Liver (tissue), 9 donors: ENCODE data around the gene TMEM218. TPM values are rescaled to one million over a fixed set of nuclear protein-coding genes. Genes with fewer than 3 reads are reported as not detected.

Source experiments
- DNase-seq: peaks from one replicate; pipeline ENCODE4 v3.0.0-alpha.2; 2017; ENCODE audit warnings: low spot score
- H3K27ac ChIP-seq, 2 donors: one replicate each; pipeline ENCODE4 v1.7.0; 2013; ENCODE audit warnings: inconsistent platforms in 2 of 2, low read length in 2 of 2, control low read depth in 1 of 2, low read depth in 1 of 2, mild to moderate bottlenecking in 1 of 2
- H3K27me3 ChIP-seq, 4 donors: one replicate each; pipeline versions ENCODE4 v1.6.1 to v1.7.0; 2013; ENCODE audit warnings: low read length in 3 of 4, inconsistent platforms in 1 of 4, mild to moderate bottlenecking in 1 of 4, moderate library complexity in 1 of 4; ENCODE audit not compliant: control insufficient read depth in 4 of 4, insufficient read depth in 4 of 4
- H3K36me3 ChIP-seq, 4 donors: one replicate each; pipeline versions ENCODE4 v1.6.1 to v1.7.0; 2013; ENCODE audit warnings: low read length in 3 of 4, mild to moderate bottlenecking in 3 of 4, low read depth in 1 of 4, moderate library complexity in 1 of 4; ENCODE audit not compliant: control insufficient read depth in 4 of 4, insufficient read depth in 3 of 4
- H3K4me1 ChIP-seq, 4 donors: one replicate each; pipeline versions ENCODE4 v1.6.1 to v1.7.0; 2013; ENCODE audit warnings: low read length in 3 of 4, mild to moderate bottlenecking in 3 of 4, moderate library complexity in 1 of 4; ENCODE audit not compliant: control insufficient read depth in 4 of 4, insufficient read depth in 4 of 4
- H3K4me3 ChIP-seq, 3 donors: one replicate each; pipeline versions ENCODE4 v1.6.1 to v1.7.0; 2013; ENCODE audit warnings: low read length in 3 of 3, control low read depth in 1 of 3, low read depth in 1 of 3, mild to moderate bottlenecking in 1 of 3
- H3K9ac ChIP-seq, 2 donors: one replicate each; pipeline ENCODE4 v1.7.0; 2013; ENCODE audit warnings: low read length in 2 of 2, mild to moderate bottlenecking in 2 of 2, moderate library complexity in 2 of 2, control low read depth in 1 of 2, low read depth in 1 of 2
- H3K9me3 ChIP-seq, 4 donors: one replicate each; pipeline versions ENCODE4 v1.6.1 to v1.7.0; 2013; ENCODE audit warnings: low read length in 3 of 4; ENCODE audit not compliant: control insufficient read depth in 4 of 4
- ATF3 ChIP-seq: IDR thresholded peaks from 2 replicates; pipeline ENCODE4 v1.6.1; 2016; ENCODE audit warnings: antibody characterized with exemption
- CTCF ChIP-seq: fragments of 150-350 bp; IDR thresholded peaks from 2 replicates; pipeline ENCODE4 v1.5.1; 2017; ENCODE audit warnings: improper control_type of control experiment, low read depth, low read length; ENCODE audit not compliant: missing input control
- EGR1 ChIP-seq, 2 donors: IDR thresholded peaks; 2 replicates each; pipeline ENCODE4 v1.6.1; 2016 to 2018; ENCODE audit warnings: antibody characterized with exemption in 2 of 2, low read depth in 2 of 2
- FOXA1 ChIP-seq: IDR thresholded peaks from 2 replicates; pipeline ENCODE4 v1.6.1; 2016; ENCODE audit warnings: antibody characterized with exemption
- FOXA2 ChIP-seq: IDR thresholded peaks from 2 replicates; pipeline ENCODE4 v1.6.1; 2016; ENCODE audit warnings: antibody characterized with exemption
- GABPA ChIP-seq, 2 donors: IDR thresholded peaks in 1 of 2; conservative IDR thresholded peaks in 1 of 2; 2 replicates each; pipeline ENCODE4 v1.6.1; 2016; ENCODE audit warnings: antibody characterized with exemption in 2 of 2, mild to moderate bottlenecking in 1 of 2, moderate library complexity in 1 of 2
- HNF4A ChIP-seq, 2 donors: conservative IDR thresholded peaks; 2 replicates each; pipeline ENCODE4 v1.6.1; 2016; ENCODE audit warnings: antibody characterized with exemption in 2 of 2, mild to moderate bottlenecking in 2 of 2
- HNF4G ChIP-seq: IDR thresholded peaks from 2 replicates; pipeline ENCODE4 v1.6.1; 2016; ENCODE audit warnings: antibody characterized with exemption
- JUND ChIP-seq, 2 donors: IDR thresholded peaks; 2 replicates each; pipeline ENCODE4 v1.6.1; 2016; ENCODE audit warnings: antibody characterized with exemption in 2 of 2
- MAX ChIP-seq: IDR thresholded peaks from 2 replicates; pipeline ENCODE4 v1.6.1; 2016; ENCODE audit warnings: antibody characterized with exemption
- NR2F2 ChIP-seq: IDR thresholded peaks from 2 replicates; pipeline ENCODE4 v1.6.1; 2016; ENCODE audit warnings: antibody characterized with exemption
- RAD21 ChIP-seq, 2 donors: IDR thresholded peaks; 2 replicates each; pipeline ENCODE4 v1.6.1; 2016; ENCODE audit warnings: antibody characterized with exemption in 2 of 2, mild to moderate bottlenecking in 2 of 2
- REST ChIP-seq: IDR thresholded peaks from 2 replicates; pipeline ENCODE4 v1.6.1; 2016; ENCODE audit warnings: antibody characterized with exemption, mild to moderate bottlenecking
- SP1 ChIP-seq: IDR thresholded peaks from 2 replicates; pipeline ENCODE4 v1.6.1; 2018; ENCODE audit warnings: antibody characterized with exemption, mild to moderate bottlenecking
- TAF1 ChIP-seq: conservative IDR thresholded peaks from 2 replicates; pipeline ENCODE4 v1.6.1; 2016; ENCODE audit warnings: antibody characterized with exemption, mild to moderate bottlenecking
- YY1 ChIP-seq: IDR thresholded peaks from 2 replicates; pipeline ENCODE4 v1.6.1; 2016; ENCODE audit warnings: antibody characterized with exemption, mild to moderate bottlenecking
- ZBTB33 ChIP-seq: IDR thresholded peaks from 2 replicates; pipeline ENCODE4 v1.6.1; 2016; ENCODE audit warnings: antibody characterized with exemption
- WGBS: extraction: QIAGEN DNeasy Blood & Tissue Kit; methylation state at CpG from one replicate; pipeline ENCODE4 v1.1.7; 2013; 5-methylcytosine and 5-hydroxymethylcytosine counted together
- polyA plus RNA-seq, 2 donors: library from polyadenylated mRNA; stranded (reverse) in 1 of 2; unstranded in 1 of 2; fragments of 200-250 nt in 1 of 2; fragments of >200 nt in 1 of 2; fragmentation: Nextera tagmentation in 1 of 2; extraction: Ambion mirVana in 1 of 2; gene quantifications; one replicate each; pipeline versions ENCODE4 v1.2.1 to v1.2.3, GENCODE V29; 2013 to 2015
- total RNA-seq, 2 donors: library from RNA; depleted of rRNA; stranded (reverse); fragments of >200 nt; gene quantifications; one replicate each; pipeline ENCODE4 v1.2.3, GENCODE V29; 2014
- donor health status: healthy.
- donor health status: healthy.
- donor health status: healthy.
- donor health status: healthy.
- donor health status: healthy.

The TMEM218 gene
- total and polyA plus RNA-seq, 4 donors, result 11.1 to 16.4 (median 14.1) TPM

GRCh38 chr11:125085301-125086081 lies 25.9 kb downstream of the TMEM218 start:
- H3K36me3 ChIP-seq, result no peaks in the 10 kb centered on the region
- H3K4me3 ChIP-seq, result no peak overlapping the region
- no peak overlapping the region for H3K9ac ChIP-seq
- no peak overlapping the region for H3K27ac ChIP-seq
- H3K9me3 ChIP-seq, result no peaks in the 10 kb centered on the region
- WGBS, result 83% methylated on average over 20 of the region's 20 CpGs
- no peak for TF ChIP-seq REST
- TF ChIP-seq EGR1 (IDR thresholded peaks at IDR 0.05; ENCODE audit: low read depth in 2 of 2), result no peak
- TF ChIP-seq MAX, result no peak
- H3K4me1 ChIP-seq, result no peaks in the 10 kb centered on the region
- H3K27me3 ChIP-seq, result no peaks in the 10 kb centered on the region
- no peak for DNase-seq

- H3K27ac ChIP-seq, result no peak overlapping the region
- no peaks in the 10 kb centered on the region for H3K9me3 ChIP-seq
- H3K4me1 ChIP-seq, result no peaks in the 10 kb centered on the region
- no peak for TF ChIP-seq RAD21 (IDR thresholded peaks at IDR 0.05)
- no peak for TF ChIP-seq HNF4G
- 91% methylated on average over 8 of the region's 8 CpGs for whole genome bisulfite sequencing
- no peaks in the 10 kb centered on the region for H3K36me3 ChIP-seq
- DNase-seq, result no peak
- no peak overlapping the region for H3K4me3 ChIP-seq
- H3K9ac ChIP-seq, result no peak overlapping the region
- H3K27me3 ChIP-seq, result no peaks in the 10 kb centered on the region
Measured at GRCh38 chr11:125084761-125085231, 26.6 kb downstream of the TMEM218 start.

GRCh38 chr11:125084057-125084416 lies 27.4 kb downstream of the TMEM218 start:
- Histone ChIP-seq H3K9me3 (no peaks in the 10 kb centered on the region), H3K9ac (no peak overlapping the region), H3K4me3 (no peak overlapping the region), H3K4me1 (no peaks in the 10 kb centered on the region), H3K36me3 (no peaks in the 10 kb centered on the region), H3K27ac (no peak overlapping the region), H3K27me3 (no peaks in the 10 kb centered on the region)
- DNase-seq, result no peak
- 97% methylated on average over 11 of the region's 11 CpGs for WGBS
- no peak for TF ChIP-seq RAD21 (IDR thresholded peaks at IDR 0.05)
- no peak for TF ChIP-seq TAF1
- no peak for TF ChIP-seq FOXA1
- no peak for TF ChIP-seq GABPA (IDR thresholded peaks at IDR 0.05 in 1 of 2, conservative IDR thresholded peaks at IDR 0.05 in 1 of 2)
- TF ChIP-seq CTCF, result no peak
- TF ChIP-seq MAX, result no peak
- TF ChIP-seq ATF3, result no peak
- TF ChIP-seq HNF4A (conservative IDR thresholded peaks at IDR 0.05), result no peak
- no peak for TF ChIP-seq NR2F2
- TF ChIP-seq YY1, result no peak
- TF ChIP-seq SP1, result no peak
- TF ChIP-seq EGR1 (IDR thresholded peaks at IDR 0.05; ENCODE audit: low read depth in 2 of 2), result no peak
- TF ChIP-seq ZBTB33, result no peak
- no peak for TF ChIP-seq JUND (IDR thresholded peaks at IDR 0.05)
- no peak for TF ChIP-seq FOXA2
